Ovary (tissue), 3 donors: ENCODE data around the gene AGBL4.

Experiments
- POLR2A ChIP-seq: fragments of 450-650 bp; IDR thresholded peaks from one replicate; pipeline ENCODE4 v1.6.1; 2017; ENCODE audit warnings: antibody characterized with exemption, mild to moderate bottlenecking, moderate library complexity
- TF ChIP-seq, protein P1 (sequence below), 3 donors: fragments of 450-650 bp in 2 of 3; fragments of 200-600 bp in 1 of 3; IDR thresholded peaks; one replicate each; pipeline versions ENCODE4 v1.5.1 to v1.8.0; 2016 to 2022; ENCODE audit warnings: antibody characterized with exemption in 3 of 3, mild to moderate bottlenecking in 1 of 3
- donor health status: DM: no; HTN: no; CAD: no.

DNA sequence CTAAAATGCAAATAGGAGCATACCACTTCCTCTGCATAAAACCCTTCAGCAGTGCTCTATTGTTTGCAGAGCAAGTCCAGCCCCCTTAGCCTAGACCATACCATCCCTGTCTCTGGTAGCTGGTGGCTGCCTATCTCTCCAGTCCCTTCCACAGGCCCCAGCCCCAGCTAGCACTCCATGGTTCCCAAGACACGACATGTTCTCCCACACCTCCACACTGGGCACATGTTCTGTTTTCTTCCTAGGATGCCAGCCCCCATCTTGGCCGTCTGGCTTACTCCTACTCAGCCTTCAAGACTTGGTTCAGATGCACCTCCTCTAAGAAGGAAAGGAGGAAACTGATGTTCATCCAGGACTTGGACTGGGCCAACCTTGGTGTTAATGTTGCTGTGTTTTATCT is 1355.4 kb downstream of the AGBL4 start:
- TF ChIP-seq POLR2A = no peak
- TF ChIP-seq, protein P1, sequence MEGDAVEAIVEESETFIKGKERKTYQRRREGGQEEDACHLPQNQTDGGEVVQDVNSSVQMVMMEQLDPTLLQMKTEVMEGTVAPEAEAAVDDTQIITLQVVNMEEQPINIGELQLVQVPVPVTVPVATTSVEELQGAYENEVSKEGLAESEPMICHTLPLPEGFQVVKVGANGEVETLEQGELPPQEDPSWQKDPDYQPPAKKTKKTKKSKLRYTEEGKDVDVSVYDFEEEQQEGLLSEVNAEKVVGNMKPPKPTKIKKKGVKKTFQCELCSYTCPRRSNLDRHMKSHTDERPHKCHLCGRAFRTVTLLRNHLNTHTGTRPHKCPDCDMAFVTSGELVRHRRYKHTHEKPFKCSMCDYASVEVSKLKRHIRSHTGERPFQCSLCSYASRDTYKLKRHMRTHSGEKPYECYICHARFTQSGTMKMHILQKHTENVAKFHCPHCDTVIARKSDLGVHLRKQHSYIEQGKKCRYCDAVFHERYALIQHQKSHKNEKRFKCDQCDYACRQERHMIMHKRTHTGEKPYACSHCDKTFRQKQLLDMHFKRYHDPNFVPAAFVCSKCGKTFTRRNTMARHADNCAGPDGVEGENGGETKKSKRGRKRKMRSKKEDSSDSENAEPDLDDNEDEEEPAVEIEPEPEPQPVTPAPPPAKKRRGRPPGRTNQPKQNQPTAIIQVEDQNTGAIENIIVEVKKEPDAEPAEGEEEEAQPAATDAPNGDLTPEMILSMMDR (IDR thresholded peaks at IDR 0.05) = no peak
